Spleen (tissue), 11 donors: ENCODE data around the gene AKT3. TPM values are rescaled to one million over a fixed set of nuclear protein-coding genes. Genes with fewer than 3 reads are reported as not detected.

Source experiments
- DNase-seq: peaks from one replicate; pipeline ENCODE4 v3.0.0-alpha.2; 2020
- H3K27ac ChIP-seq, 8 donors: fragments of 200-600 bp; sonication (generic) in 7 of 8; 1 replicate in 4 of 8; 2 replicates in 4 of 8; pipeline versions ENCODE4 v1.5.0 to v1.8.0; 2016 to 2021; ENCODE audit warnings: inconsistent platforms in 4 of 8, mild to moderate bottlenecking in 4 of 8, moderate library complexity in 1 of 8
- H3K27me3 ChIP-seq, 7 donors: fragments of 200-600 bp; sonication (generic) in 6 of 7; replicated peaks in 1 of 7; 1 replicate in 4 of 7; 2 replicates in 3 of 7; pipeline versions ENCODE4 v1.5.0 to v1.8.0; 2016 to 2021; ENCODE audit warnings: inconsistent platforms in 3 of 7, mild to moderate bottlenecking in 1 of 7
- H3K36me3 ChIP-seq, 6 donors: fragments of 200-600 bp; sonication (generic) in 5 of 6; 1 replicate in 4 of 6; 2 replicates in 2 of 6; pipeline versions ENCODE4 v1.5.0 to v1.8.0; 2016 to 2021; ENCODE audit warnings: inconsistent platforms in 2 of 6
- H3K4me1 ChIP-seq, 6 donors: fragments of 200-600 bp; sonication (generic) in 5 of 6; 1 replicate in 3 of 6; 2 replicates in 3 of 6; pipeline versions ENCODE4 v1.5.0 to v1.8.0; 2016 to 2021; ENCODE audit warnings: inconsistent platforms in 3 of 6
- H3K4me3 ChIP-seq, 8 donors: fragments of 200-600 bp; sonication (generic) in 7 of 8; 1 replicate in 4 of 8; 2 replicates in 4 of 8; pipeline versions ENCODE4 v1.5.0 to v1.8.0; 2016 to 2021; ENCODE audit warnings: inconsistent platforms in 4 of 8, mild to moderate bottlenecking in 4 of 8, moderate library complexity in 2 of 8
- H3K9me3 ChIP-seq, 8 donors: fragments of 200-600 bp; sonication (generic) in 7 of 8; 1 replicate in 4 of 8; 2 replicates in 4 of 8; pipeline versions ENCODE4 v1.5.0 to v1.8.0; 2016 to 2021; ENCODE audit warnings: inconsistent platforms in 4 of 8
- POLR2A ChIP-seq, 3 donors: fragments of 450-650 bp; IDR thresholded peaks; one replicate each; pipeline ENCODE4 v1.5.1; 2017; ENCODE audit warnings: antibody characterized with exemption in 3 of 3, mild to moderate bottlenecking in 1 of 3
- POLR2AphosphoS5 ChIP-seq, 3 donors: sonication (generic); formaldehyde crosslinking; IDR thresholded peaks; one replicate each; pipeline ENCODE4 v1.5.1; 2017; ENCODE audit warnings: antibody characterized with exemption in 3 of 3
- WGBS, 5 donors: extraction: QIAGEN DNeasy Blood & Tissue Kit in 3 of 5; methylation state at CpG; one replicate each; pipeline versions ENCODE4 v1.1.5 to v1.1.7; 2013 to 2018; 5-methylcytosine and 5-hydroxymethylcytosine counted together
- intact Hi-C: fragments of 100-400 bp; cut with DNase I; formaldehyde crosslinking; loops from one replicate; pipeline ENCODE4 v1.15.0; 2023; ENCODE audit warnings: low total_unique reads
- polyA plus RNA-seq, 3 donors: library from polyadenylated mRNA; stranded (reverse); fragments of 200-250 nt; gene quantifications; one replicate each; pipeline ENCODE4 v1.2.1, GENCODE V29; 2013
- total RNA-seq, 7 donors: library from RNA; depleted of rRNA in 3 of 7; stranded (reverse); fragments of >200 nt in 3 of 7; fragmentation: NEBNext Ultra II Directional in 4 of 7; extraction: Animal tissue kit (Norgen Biotek cat#: 25700) in 4 of 7; gene quantifications; one replicate each; pipeline versions ENCODE4 v1.1.0 to v1.2.1, GENCODE V29; 2016 to 2021
- TF ChIP-seq, protein P1 (sequence below), 11 experiments: fragments of 200-600 bp in 7 of 11; fragments of 450-650 bp in 4 of 11; sonication (generic) in 4 of 11; IDR thresholded peaks in 8 of 11; conservative IDR thresholded peaks in 3 of 11; 1 replicate in 7 of 11; 2 replicates in 4 of 11; pipeline versions ENCODE4 v1.4.0 to v1.8.0; 2016 to 2021; ENCODE audit warnings: antibody characterized with exemption in 11 of 11, inconsistent platforms in 4 of 11, mild to moderate bottlenecking in 1 of 11
- donor health status: healthy with polysubstance abuse.
- donor health status: DM: no; HTN: no; CAD: no; lungs with moderate emphysema.
- donor health status: DM: no; HTN: no; CAD: no.
- donor health status: Bipolar disorder and iron deficiency.
- donor health status: healthy.
- donor health status: DM: no; HTN: no; CAD: no.
- donor health status: DM: yes; HTN: yes; CAD: no.

AKT3 gene
- total and polyA plus RNA-seq, 10 donors, result 4.3 to 91.3 (median 46.4) TPM

- no peaks in the 10 kb centered on the region for H3K9me3 ChIP-seq
- no peaks in the 10 kb centered on the region for H3K27me3 ChIP-seq
- H3K27ac ChIP-seq, result no peak overlapping the region
- H3K4me3 ChIP-seq, result no peak overlapping the region
- H3K36me3 ChIP-seq, result peaks cover 0 to 39% (median 0%) of the 10 kb centered on the region in 6 donors
- intact Hi-C loops, result no loop called here
- TF ChIP-seq POLR2AphosphoS5 (IDR thresholded peaks at IDR 0.05) (no peak), POLR2A (IDR thresholded peaks at IDR 0.05) (no peak)
- TF ChIP-seq, protein P1, sequence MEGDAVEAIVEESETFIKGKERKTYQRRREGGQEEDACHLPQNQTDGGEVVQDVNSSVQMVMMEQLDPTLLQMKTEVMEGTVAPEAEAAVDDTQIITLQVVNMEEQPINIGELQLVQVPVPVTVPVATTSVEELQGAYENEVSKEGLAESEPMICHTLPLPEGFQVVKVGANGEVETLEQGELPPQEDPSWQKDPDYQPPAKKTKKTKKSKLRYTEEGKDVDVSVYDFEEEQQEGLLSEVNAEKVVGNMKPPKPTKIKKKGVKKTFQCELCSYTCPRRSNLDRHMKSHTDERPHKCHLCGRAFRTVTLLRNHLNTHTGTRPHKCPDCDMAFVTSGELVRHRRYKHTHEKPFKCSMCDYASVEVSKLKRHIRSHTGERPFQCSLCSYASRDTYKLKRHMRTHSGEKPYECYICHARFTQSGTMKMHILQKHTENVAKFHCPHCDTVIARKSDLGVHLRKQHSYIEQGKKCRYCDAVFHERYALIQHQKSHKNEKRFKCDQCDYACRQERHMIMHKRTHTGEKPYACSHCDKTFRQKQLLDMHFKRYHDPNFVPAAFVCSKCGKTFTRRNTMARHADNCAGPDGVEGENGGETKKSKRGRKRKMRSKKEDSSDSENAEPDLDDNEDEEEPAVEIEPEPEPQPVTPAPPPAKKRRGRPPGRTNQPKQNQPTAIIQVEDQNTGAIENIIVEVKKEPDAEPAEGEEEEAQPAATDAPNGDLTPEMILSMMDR (IDR thresholded peaks at IDR 0.05 in 8 of 11, conservative IDR thresholded peaks at IDR 0.05 in 3 of 11), result no peak
- no peak for DNase-seq
- WGBS, 5 donors, result 98 to 99% (median 98%) methylated on average over 5 of the region's 5 CpGs
- no peaks in the 10 kb centered on the region for H3K4me1 ChIP-seq
These were observed 385.0 kb downstream of the AKT3 start for GRCh38 chr1:243465081-243465480.

DNA sequence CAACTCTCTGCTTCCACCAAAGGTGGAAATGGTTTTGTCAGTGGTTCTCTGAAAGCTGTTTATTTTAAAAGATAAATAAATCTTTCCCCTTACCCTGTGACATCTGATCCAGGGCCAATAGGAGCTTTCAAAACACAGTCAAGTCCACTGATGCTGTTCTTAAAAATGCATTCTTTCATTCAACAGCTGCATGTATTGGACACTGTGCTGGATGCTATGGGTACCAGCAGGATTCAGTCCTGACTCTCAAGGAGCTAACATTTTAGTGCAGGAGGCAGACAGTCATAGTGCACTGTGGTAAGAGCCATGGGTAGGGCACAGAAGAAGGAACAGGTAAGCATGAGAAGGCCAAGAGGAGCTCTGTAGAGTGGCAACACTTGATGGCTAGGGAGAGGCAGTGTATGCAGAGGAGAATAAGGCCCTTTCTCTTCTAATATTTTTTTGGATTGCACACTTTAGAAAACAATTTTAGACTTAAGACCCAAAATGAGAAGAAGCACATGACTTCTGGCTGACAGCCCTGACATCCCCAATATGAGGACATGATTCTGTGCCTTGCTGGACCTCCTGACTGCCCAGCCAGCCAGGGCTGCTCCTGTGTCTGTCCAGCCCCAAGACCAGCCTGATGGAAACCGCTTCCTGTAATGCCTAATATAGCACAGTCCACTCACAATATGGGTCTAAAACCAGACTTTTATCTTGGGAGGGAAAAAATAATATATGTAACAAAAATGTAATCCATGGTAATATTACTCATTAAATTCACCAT is 386.9 kb downstream of the AKT3 start:
- WGBS, 5 donors, result 88 to 100% (median 95%) methylated on average over 1 of the region's 1 CpG
- intact Hi-C loops, result no loop called here
- DNase-seq, result no peak
- Histone ChIP-seq H3K4me1 (peaks cover 0 to 14% (median 11%) of the 10 kb centered on the region in 6 donors), H3K9me3 (no peaks in the 10 kb centered on the region), H3K36me3 (peaks cover 0 to 37% (median 0%) of the 10 kb centered on the region in 6 donors), H3K27me3 (no peaks in the 10 kb centered on the region), H3K4me3 (no peak overlapping the region), H3K27ac (no peak overlapping the region)
- no peak for TF ChIP-seq POLR2AphosphoS5 (IDR thresholded peaks at IDR 0.05)
- TF ChIP-seq, protein P1 (IDR thresholded peaks at IDR 0.05 in 8 of 11, conservative IDR thresholded peaks at IDR 0.05 in 3 of 11), result no peak

DNA sequence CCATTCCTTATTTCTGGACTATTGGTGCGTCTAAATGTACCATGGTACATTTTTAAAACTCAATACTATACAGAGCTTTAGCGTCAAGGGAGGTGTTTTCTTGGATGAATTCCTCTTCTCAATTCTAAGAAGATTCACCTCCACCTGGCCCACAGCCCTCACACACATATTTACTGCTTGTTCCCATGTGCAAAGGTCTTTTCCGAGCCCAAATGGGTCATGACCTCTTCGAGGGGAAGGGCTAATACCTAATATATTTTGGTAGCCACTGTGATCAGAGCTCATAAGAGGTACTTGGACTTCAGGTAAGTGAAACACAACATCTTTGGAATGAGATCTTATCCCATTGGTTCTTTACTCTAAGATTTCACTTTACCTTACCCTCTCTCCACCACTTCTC is 388.3 kb downstream of the AKT3 start:
- Histone ChIP-seq H3K27me3 (no peaks in the 10 kb centered on the region), H3K4me3 (no peak overlapping the region), H3K9me3 (no peaks in the 10 kb centered on the region), H3K27ac (no peak overlapping the region), H3K36me3 (peaks cover 0 to 27% (median 0%) of the 10 kb centered on the region in 6 donors), H3K4me1 (peaks cover 0 to 14% (median 11%) of the 10 kb centered on the region in 6 donors)
- TF ChIP-seq POLR2AphosphoS5 (IDR thresholded peaks at IDR 0.05), result no peak
- TF ChIP-seq POLR2A (IDR thresholded peaks at IDR 0.05), result no peak
- TF ChIP-seq, protein P1 (IDR thresholded peaks at IDR 0.05 in 8 of 11, conservative IDR thresholded peaks at IDR 0.05 in 3 of 11), result no peak
- no peak for DNase-seq
- 93 to 99% (median 97%) methylated on average over 4 of the region's 4 CpGs for WGBS, 5 donors
- intact Hi-C loops, result no loop called here

DNA sequence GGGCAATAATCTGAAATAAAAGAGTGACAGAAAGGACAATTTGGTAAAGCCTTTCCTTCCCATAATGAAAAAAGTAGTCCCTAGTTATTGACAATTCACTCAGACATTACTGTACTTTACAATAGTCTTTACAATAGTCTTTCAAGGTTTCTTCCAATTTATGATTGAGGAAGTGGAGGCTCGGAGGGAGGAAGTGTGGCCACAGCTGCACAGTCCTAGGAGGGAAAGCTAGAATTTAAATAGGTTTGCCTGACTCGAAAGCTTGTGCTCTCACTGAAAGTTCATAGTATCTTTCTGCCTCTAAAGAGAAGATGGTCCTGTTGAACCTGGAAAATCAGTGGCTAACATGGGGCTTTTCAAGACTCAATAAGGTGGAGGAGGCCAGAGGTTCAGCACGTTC is 391.0 kb downstream of the AKT3 start:
- H3K36me3 ChIP-seq, result peaks cover 0 to 39% (median 0%) of the 10 kb centered on the region in 6 donors
- no peaks in the 10 kb centered on the region for H3K27me3 ChIP-seq
- 31 to 44% (median 33%) methylated on average over 3 of the region's 3 CpGs for WGBS, 5 donors
- intact Hi-C loops, result no loop called here
- no peak overlapping the region for H3K27ac ChIP-seq
- no peak overlapping the region for H3K4me3 ChIP-seq
- TF ChIP-seq POLR2AphosphoS5 (IDR thresholded peaks at IDR 0.05), result no peak
- TF ChIP-seq, protein P1 (IDR thresholded peaks at IDR 0.05 in 8 of 11, conservative IDR thresholded peaks at IDR 0.05 in 3 of 11), result no peak
- TF ChIP-seq POLR2A (IDR thresholded peaks at IDR 0.05), result no peak
- H3K9me3 ChIP-seq, result no peaks in the 10 kb centered on the region
- no peak for DNase-seq
- peaks cover 0 to 14% (median 11%) of the 10 kb centered on the region in 6 donors for H3K4me1 ChIP-seq
